NK-92 (cell line): ENCODE measurements around the gene TNNC2.

Experiments
- DNase-seq: peaks from one replicate; lab custom pipeline; 2025; ENCODE audit not compliant: unreplicated experiment; lab: John Stamatoyannopoulos, UW

TNNC2 gene

DNA sequence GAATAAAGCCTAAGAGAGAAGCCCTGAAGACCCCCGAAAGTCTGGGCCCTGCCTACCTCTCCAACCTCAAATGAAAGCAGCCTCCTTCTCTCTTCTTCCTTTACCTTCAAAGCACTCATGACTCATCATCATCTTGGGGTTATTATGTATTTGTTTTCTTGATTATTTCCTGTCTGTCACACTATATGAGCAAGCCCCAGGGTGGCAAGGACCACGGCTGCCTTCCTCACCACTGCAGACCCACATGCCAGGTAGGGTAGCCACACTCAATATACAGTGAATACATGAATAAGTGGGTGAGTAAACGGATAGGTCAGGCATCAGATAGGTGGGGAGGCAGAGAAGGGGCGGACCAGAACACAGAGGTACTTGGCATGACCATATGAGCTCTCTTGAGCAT, 44.2 kb downstream of the TNNC2 start:
- DNase-seq, result no peak

GRCh38 chr20:45781391-45781931, 45.7 kb downstream of the TNNC2 start:
- no peak for DNase-seq

GRCh38 chr20:45780159-45780558, 47.0 kb downstream of the TNNC2 start:
- DNase-seq, result no peak

DNA sequence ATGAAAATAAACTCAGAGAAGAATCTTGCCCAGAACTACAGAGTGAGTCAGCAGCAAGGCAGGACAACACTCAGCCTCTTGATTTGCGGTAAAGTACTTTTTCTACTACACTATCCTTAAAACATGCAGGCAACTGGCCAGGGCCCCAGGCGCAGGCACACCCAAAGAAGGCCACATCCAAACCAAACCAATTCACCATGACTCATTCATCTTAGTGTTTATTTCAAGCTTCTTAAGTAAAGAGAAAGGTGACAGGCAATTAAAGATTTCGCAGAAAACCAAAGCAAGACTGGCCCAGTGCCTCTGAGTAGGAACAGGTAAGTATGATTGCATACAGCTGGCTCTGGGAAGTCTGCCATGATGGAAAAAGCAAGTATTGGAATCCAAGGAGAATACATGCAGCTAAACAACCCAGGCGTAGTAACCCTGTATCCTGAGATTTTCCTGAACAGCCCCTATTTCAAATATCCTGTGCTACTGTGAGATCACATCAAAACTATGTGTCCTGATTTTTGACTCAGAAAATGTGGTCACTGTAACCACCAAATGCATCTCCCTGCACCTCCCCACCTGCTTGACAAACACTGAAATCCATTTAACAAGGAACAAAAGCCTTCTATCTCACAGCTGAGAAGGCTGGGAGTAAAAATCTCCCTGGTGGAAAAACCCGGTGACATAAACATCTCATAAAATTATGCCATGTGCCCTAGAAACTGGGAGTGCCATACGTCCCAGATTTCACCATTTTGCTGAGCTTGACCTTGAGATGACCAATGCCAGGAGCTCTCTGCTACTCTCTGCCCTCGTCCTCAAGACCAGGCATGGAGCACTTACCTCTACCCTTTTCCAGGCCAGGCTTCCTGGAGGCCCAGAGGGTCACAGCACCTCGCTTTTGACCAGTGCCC, 47.8 kb downstream of the TNNC2 start:
- no peak for DNase-seq

GRCh38 chr20:45776931-45777330, 50.2 kb downstream of the TNNC2 start:
- DNase-seq, result no peak

DNA sequence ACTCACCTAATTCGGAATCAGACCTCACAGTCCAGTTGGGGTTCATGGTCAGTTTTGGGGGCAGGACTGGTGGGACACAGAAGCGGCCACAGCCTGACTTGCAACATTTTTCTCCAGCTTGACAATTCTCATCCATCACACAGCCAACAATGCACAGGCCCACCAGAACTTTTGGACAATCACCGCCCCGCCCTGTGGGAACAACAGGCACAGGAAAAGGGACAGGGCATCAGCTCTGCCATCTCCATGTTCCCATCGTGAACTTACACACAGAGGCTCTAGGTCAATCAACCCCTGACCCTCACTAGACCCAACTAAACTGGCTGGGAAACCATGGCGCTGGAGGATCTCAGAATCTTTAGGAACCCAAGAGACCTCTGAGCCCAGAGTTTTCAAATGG, 51.7 kb downstream of the TNNC2 start:
- no peak for DNase-seq

DNA sequence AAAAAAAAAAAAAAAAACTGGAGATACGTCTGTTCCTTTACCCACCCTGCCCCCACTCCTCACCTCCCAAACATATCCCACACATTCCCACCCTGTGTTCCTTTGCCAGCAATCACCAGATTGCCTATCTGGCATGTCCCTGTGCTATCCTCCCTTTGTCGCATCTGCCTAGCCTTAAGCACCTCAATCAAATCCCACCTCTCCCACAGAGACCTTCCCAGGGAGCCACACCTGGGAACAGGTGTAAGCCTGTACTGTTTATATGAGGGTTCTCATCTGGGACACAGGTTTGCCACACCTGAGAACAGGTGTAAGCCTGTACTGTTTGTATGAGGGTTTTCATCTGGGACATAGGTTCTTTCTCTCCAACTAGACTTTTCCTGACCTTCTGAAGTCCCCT, 52.2 kb downstream of the TNNC2 start:
- DNase-seq, result no peak
